GM23338 (cell line): Measurements from ENCODE around the gene FOXI1.

Experiments
- CREB1 ChIP-seq: fragments of 250-450 bp; sonication (Bioruptor Pico); IDR thresholded peaks from 2 replicates; pipeline ENCODE4 v1.5.0; 2020; ENCODE audit warnings: low read depth, mild to moderate bottlenecking, moderate library complexity
- CTCF ChIP-seq, 2 experiments: fragments of 200-600 bp in 1 of 2; sonication (generic) in 1 of 2; conservative IDR thresholded peaks; 2 replicates each; pipeline versions ENCODE4 v1.5.1 to v1.6.1; 2016 to 2017; ENCODE audit warnings: antibody characterized with exemption in 2 of 2, low read depth in 2 of 2, mild to moderate bottlenecking in 2 of 2, moderate library complexity in 1 of 2
- ETS1 ChIP-seq: IDR thresholded peaks from 2 replicates; pipeline ENCODE4 v1.6.1; 2016; ENCODE audit warnings: antibody characterized with exemption
- EZH2 ChIP-seq: fragments of 200-600 bp; sonication (generic); IDR thresholded peaks from one replicate; pipeline ENCODE4 v1.8.0; 2017; ENCODE audit warnings: antibody characterized with exemption, mild to moderate bottlenecking, low read depth; ENCODE audit not compliant: unreplicated experiment
- EZH2phosphoT487 ChIP-seq: fragments of 200-600 bp; sonication (generic); IDR thresholded peaks from one replicate; pipeline ENCODE4 v1.8.1; 2018; ENCODE audit warnings: antibody characterized with exemption; ENCODE audit not compliant: unreplicated experiment
- POLR2AphosphoS5 ChIP-seq: IDR thresholded peaks from 2 replicates; pipeline ENCODE4 v1.6.1; 2016; ENCODE audit warnings: antibody characterized with exemption, low read depth
- REST ChIP-seq: IDR thresholded peaks from one replicate; pipeline ENCODE4 v1.6.1; 2018; ENCODE audit warnings: antibody characterized with exemption; ENCODE audit not compliant: unreplicated experiment
- ZNF114 ChIP-seq: fragments of 250-450 bp; sonication (Bioruptor Pico); IDR thresholded peaks from 2 replicates; pipeline ENCODE4 v1.5.0; 2020; ENCODE audit warnings: mild to moderate bottlenecking, moderate library complexity

GRCh38 chr5:170087168-170087817 lies 18.4 kb upstream of the FOXI1 start:
- no peak for TF ChIP-seq EZH2phosphoT487
- TF ChIP-seq EZH2: no peak
- no peak for TF ChIP-seq CTCF (conservative IDR thresholded peaks at IDR 0.05; ENCODE audit: low read depth in 2 of 2)
- TF ChIP-seq REST: no peak
- no peak for TF ChIP-seq ETS1
- no peak for TF ChIP-seq CREB1 (CRISPR knock-in tag)
- TF ChIP-seq ZNF114: no peak
- TF ChIP-seq POLR2AphosphoS5: no peak
